Measurements from ENCODE around the gene PCNX4. TPM values are rescaled to one million over a fixed set of nuclear protein-coding genes. Genes with fewer than 3 reads are reported as not detected.

Gene PCNX4
- total RNA-seq, 1 donor from 2014 or later: 63.8 TPM

- no peak overlapping the region for H3K4me3 ChIP-seq (ENCODE audit: low read depth, low read length)
- no peak for DNase-seq (ENCODE audit: low read depth)
- TF ChIP-seq CTCF (conservative IDR thresholded peaks at IDR 0.05; ENCODE audit: low read depth, low read length): no peak
Measured at GRCh38 chr14:60101786-60102185, 10.1 kb downstream of the PCNX4 start.

- H3K4me3 ChIP-seq (ENCODE audit: low read depth, low read length): no peak overlapping the region
- no peak for DNase-seq (ENCODE audit: low read depth)
- TF ChIP-seq CTCF (conservative IDR thresholded peaks at IDR 0.05; ENCODE audit: low read depth, low read length): no peak
Measured at GRCh38 chr14:60102389-60102788, 10.7 kb downstream of the PCNX4 start.

- no peak for TF ChIP-seq CTCF (conservative IDR thresholded peaks at IDR 0.05; ENCODE audit: low read depth, low read length)
- no peak overlapping the region for H3K4me3 ChIP-seq (ENCODE audit: low read depth, low read length)
- no peak for DNase-seq (ENCODE audit: low read depth)
Measured at GRCh38 chr14:60106339-60106738, 14.6 kb downstream of the PCNX4 start.

GRCh38 chr14:60107477-60107876 lies 15.8 kb downstream of the PCNX4 start:
- H3K4me3 ChIP-seq (ENCODE audit: low read depth, low read length): no peak overlapping the region
- no peak for TF ChIP-seq CTCF (conservative IDR thresholded peaks at IDR 0.05; ENCODE audit: low read depth, low read length)
- DNase-seq (ENCODE audit: low read depth): no peak

GRCh38 chr14:60111732-60112131 lies 20.0 kb downstream of the PCNX4 start:
- H3K4me3 ChIP-seq (ENCODE audit: low read depth, low read length): no peak overlapping the region
- no peak for DNase-seq (ENCODE audit: low read depth)
- no peak for TF ChIP-seq CTCF (conservative IDR thresholded peaks at IDR 0.05; ENCODE audit: low read depth, low read length)

GRCh38 chr14:60114881-60115280 lies 23.2 kb downstream of the PCNX4 start:
- DNase-seq (ENCODE audit: low read depth): no peak
- TF ChIP-seq CTCF (conservative IDR thresholded peaks at IDR 0.05; ENCODE audit: low read depth, low read length): no peak
- H3K4me3 ChIP-seq (ENCODE audit: low read depth, low read length): no peak overlapping the region

GRCh38 chr14:60116181-60116580 lies 24.5 kb downstream of the PCNX4 start:
- TF ChIP-seq CTCF (conservative IDR thresholded peaks at IDR 0.05; ENCODE audit: low read depth, low read length): no peak
- H3K4me3 ChIP-seq (ENCODE audit: low read depth, low read length): no peak overlapping the region
- DNase-seq (ENCODE audit: low read depth): no peak
